Panc1 (cell line): ENCODE results near the gene BBS9.

ENCODE experiments used
- POLR2AphosphoS5 ChIP-seq: IDR thresholded peaks from 2 replicates; pipeline ENCODE4 v1.6.1; 2012; ENCODE audit warnings: mild to moderate bottlenecking, low read depth, low read length, moderate library complexity
- SIN3A ChIP-seq: IDR thresholded peaks from 2 replicates; pipeline ENCODE4 v1.6.1; 2012; ENCODE audit warnings: low read depth, mild to moderate bottlenecking, low read length, moderate library complexity, borderline replicate concordance; ENCODE audit not compliant: insufficient read depth
- TCF7L2 ChIP-seq: IDR thresholded peaks from 2 replicates; pipeline ENCODE4 v1.6.1; 2011; ENCODE audit warnings: mild to moderate bottlenecking, low read depth, low read length, inconsistent platforms
- TF ChIP-seq, protein P1 (sequence below): fragments of 450-650 bp; IDR thresholded peaks from 2 replicates; pipeline ENCODE4 v1.5.1; 2017; ENCODE audit warnings: mild to moderate bottlenecking
- TF ChIP-seq, protein P2 (sequence below), 2 experiments: IDR thresholded peaks; 2 replicates each; pipeline ENCODE4 v1.6.1; 2011 to 2012; ENCODE audit warnings: low read depth in 2 of 2, control low read depth in 1 of 2, low read length in 1 of 2, mild to moderate bottlenecking in 1 of 2, moderate library complexity in 1 of 2; ENCODE audit not compliant: insufficient read depth in 1 of 2

DNA sequence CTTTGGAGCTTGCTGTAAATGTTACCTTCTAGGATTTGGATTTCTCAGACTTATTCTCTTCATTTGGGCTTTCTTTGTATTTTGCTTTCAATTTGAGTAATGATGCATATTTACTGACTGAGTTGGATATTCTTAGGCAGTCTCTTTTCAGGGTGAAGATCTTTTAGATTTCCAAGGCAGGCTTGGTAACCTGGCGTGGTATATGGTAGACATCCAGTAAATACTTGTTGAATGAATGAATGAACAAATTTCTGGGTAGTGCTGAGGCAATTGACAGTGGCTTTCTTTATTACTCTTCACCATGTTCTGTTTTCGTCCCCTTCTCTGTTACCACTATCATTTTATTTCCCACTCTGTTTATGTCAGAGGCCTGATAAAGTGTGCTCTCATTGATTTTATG, 27.1 kb downstream of the BBS9 start:
- TF ChIP-seq, protein P1, sequence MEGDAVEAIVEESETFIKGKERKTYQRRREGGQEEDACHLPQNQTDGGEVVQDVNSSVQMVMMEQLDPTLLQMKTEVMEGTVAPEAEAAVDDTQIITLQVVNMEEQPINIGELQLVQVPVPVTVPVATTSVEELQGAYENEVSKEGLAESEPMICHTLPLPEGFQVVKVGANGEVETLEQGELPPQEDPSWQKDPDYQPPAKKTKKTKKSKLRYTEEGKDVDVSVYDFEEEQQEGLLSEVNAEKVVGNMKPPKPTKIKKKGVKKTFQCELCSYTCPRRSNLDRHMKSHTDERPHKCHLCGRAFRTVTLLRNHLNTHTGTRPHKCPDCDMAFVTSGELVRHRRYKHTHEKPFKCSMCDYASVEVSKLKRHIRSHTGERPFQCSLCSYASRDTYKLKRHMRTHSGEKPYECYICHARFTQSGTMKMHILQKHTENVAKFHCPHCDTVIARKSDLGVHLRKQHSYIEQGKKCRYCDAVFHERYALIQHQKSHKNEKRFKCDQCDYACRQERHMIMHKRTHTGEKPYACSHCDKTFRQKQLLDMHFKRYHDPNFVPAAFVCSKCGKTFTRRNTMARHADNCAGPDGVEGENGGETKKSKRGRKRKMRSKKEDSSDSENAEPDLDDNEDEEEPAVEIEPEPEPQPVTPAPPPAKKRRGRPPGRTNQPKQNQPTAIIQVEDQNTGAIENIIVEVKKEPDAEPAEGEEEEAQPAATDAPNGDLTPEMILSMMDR, result no peak
- TF ChIP-seq POLR2AphosphoS5 (no peak), SIN3A (no peak), TCF7L2 (no peak)
- TF ChIP-seq, protein P2, sequence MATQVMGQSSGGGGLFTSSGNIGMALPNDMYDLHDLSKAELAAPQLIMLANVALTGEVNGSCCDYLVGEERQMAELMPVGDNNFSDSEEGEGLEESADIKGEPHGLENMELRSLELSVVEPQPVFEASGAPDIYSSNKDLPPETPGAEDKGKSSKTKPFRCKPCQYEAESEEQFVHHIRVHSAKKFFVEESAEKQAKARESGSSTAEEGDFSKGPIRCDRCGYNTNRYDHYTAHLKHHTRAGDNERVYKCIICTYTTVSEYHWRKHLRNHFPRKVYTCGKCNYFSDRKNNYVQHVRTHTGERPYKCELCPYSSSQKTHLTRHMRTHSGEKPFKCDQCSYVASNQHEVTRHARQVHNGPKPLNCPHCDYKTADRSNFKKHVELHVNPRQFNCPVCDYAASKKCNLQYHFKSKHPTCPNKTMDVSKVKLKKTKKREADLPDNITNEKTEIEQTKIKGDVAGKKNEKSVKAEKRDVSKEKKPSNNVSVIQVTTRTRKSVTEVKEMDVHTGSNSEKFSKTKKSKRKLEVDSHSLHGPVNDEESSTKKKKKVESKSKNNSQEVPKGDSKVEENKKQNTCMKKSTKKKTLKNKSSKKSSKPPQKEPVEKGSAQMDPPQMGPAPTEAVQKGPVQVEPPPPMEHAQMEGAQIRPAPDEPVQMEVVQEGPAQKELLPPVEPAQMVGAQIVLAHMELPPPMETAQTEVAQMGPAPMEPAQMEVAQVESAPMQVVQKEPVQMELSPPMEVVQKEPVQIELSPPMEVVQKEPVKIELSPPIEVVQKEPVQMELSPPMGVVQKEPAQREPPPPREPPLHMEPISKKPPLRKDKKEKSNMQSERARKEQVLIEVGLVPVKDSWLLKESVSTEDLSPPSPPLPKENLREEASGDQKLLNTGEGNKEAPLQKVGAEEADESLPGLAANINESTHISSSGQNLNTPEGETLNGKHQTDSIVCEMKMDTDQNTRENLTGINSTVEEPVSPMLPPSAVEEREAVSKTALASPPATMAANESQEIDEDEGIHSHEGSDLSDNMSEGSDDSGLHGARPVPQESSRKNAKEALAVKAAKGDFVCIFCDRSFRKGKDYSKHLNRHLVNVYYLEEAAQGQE (IDR thresholded peaks at IDR 0.05; ENCODE audit: insufficient read depth in 1 of 2, low read depth in 2 of 2, low read length in 1 of 2), result no peak
